Uterus (tissue), 2 donors: ENCODE data around the gene ADH1C.

Experiments
- CTCF ChIP-seq, 4 experiments: fragments of 200-600 bp in 2 of 4; fragments of 450-650 bp in 2 of 4; sonication (generic) in 2 of 4; IDR thresholded peaks; one replicate each; pipeline ENCODE4 v1.5.1; 2016 to 2019; ENCODE audit warnings: antibody characterized with exemption in 4 of 4, mild to moderate bottlenecking in 2 of 4, moderate library complexity in 1 of 4
- POLR2A ChIP-seq, 2 donors: fragments of 450-650 bp; IDR thresholded peaks; one replicate each; pipeline ENCODE4 v1.6.1; 2016; ENCODE audit warnings: antibody characterized with exemption in 2 of 2, mild to moderate bottlenecking in 1 of 2, moderate library complexity in 1 of 2

DNA sequence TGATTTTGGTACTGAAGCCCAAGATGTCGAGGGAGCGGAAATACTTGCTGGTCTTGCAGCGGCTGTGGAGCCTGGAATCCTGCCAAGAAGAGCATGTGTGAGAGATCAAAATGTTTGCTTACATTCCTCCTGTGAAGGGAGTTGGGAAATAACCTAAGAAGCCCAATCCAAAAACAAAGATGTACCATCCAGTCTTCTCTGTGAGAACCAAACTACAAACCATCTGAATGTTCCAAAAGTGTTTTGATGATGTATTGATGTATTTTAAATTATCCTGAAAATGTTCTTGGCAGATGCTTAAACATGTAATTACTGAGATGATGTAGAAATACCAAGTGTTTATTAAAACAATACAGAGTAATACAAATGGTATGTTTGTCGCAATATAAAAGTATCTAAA is 51.6 kb downstream of the ADH1C start:
- TF ChIP-seq CTCF (IDR thresholded peaks at IDR 0.05): no peak
- no peak for TF ChIP-seq POLR2A (IDR thresholded peaks at IDR 0.05)
